Cardiac muscle cell (in vitro differentiated cells and primary cell): Measurements from ENCODE around the gene CYBA. TPM values are rescaled to one million over a fixed set of nuclear protein-coding genes. Genes with fewer than 3 reads are reported as not detected.

ENCODE experiments used
- DNase-seq, 2 donors: peaks; one replicate each; pipeline versions ENCODE4 v3.0.0 to v3.0.0-alpha.2; 2010 to 2017; ENCODE audit warnings: low read depth in 1 of 2, low spot score in 1 of 2
- H3K27ac ChIP-seq: fragments of 200-600 bp; sonication (generic); 2 replicates; pipeline ENCODE4 v1.5.1; 2016
- H3K27me3 ChIP-seq: fragments of 200-600 bp; sonication (generic); 2 replicates; pipeline ENCODE4 v1.6.0; 2016; ENCODE audit warnings: control low read depth
- H3K36me3 ChIP-seq: fragments of 200-600 bp; sonication (generic); 2 replicates; pipeline ENCODE4 v1.5.1; 2016; ENCODE audit warnings: control low read depth
- H3K4me1 ChIP-seq: fragments of 200-600 bp; sonication (generic); 2 replicates; pipeline ENCODE4 v1.8.1; 2017; ENCODE audit warnings: low read depth, mild to moderate bottlenecking, mixed run types
- H3K4me3 ChIP-seq: fragments of 200-600 bp; sonication (generic); 2 replicates; pipeline ENCODE4 v1.5.1; 2016; ENCODE audit warnings: mild to moderate bottlenecking
- H3K9me3 ChIP-seq: fragments of 200-600 bp; sonication (generic); 2 replicates; pipeline ENCODE4 v1.5.1; 2017; ENCODE audit warnings: low read depth, mild to moderate bottlenecking, control low read depth
- polyA plus RNA-seq: library from polyadenylated mRNA; unstranded; fragments of >200 nt; fragmentation: Nextera tagmentation; extraction: Ambion mirVana; gene quantifications from 2 replicates; pipeline ENCODE4 v1.2.1, GENCODE V29; 2016
- total RNA-seq: library from RNA; depleted of rRNA; stranded (reverse); fragments of >200 nt; gene quantifications from 2 replicates; pipeline ENCODE4 v1.2.3, GENCODE V29; 2016
- TF ChIP-seq, protein P1 (sequence below): IDR thresholded peaks from 2 replicates; pipeline ENCODE4 v1.5.1; 2012; ENCODE audit warnings: low read depth, mild to moderate bottlenecking, low read length

The CYBA gene
- total and polyA plus RNA-seq, 2 experiments from 2014 or later: 174 to 233 TPM

- Histone ChIP-seq H3K27ac (no peak overlapping the region), H3K4me1 (peaks cover 6% of the 10 kb centered on the region), H3K4me3 (no peak overlapping the region), H3K36me3 (peaks cover 7% of the 10 kb centered on the region), H3K9me3 (no peaks in the 10 kb centered on the region), H3K27me3 (no peaks in the 10 kb centered on the region)
- no peak for DNase-seq
- TF ChIP-seq, protein P1, sequence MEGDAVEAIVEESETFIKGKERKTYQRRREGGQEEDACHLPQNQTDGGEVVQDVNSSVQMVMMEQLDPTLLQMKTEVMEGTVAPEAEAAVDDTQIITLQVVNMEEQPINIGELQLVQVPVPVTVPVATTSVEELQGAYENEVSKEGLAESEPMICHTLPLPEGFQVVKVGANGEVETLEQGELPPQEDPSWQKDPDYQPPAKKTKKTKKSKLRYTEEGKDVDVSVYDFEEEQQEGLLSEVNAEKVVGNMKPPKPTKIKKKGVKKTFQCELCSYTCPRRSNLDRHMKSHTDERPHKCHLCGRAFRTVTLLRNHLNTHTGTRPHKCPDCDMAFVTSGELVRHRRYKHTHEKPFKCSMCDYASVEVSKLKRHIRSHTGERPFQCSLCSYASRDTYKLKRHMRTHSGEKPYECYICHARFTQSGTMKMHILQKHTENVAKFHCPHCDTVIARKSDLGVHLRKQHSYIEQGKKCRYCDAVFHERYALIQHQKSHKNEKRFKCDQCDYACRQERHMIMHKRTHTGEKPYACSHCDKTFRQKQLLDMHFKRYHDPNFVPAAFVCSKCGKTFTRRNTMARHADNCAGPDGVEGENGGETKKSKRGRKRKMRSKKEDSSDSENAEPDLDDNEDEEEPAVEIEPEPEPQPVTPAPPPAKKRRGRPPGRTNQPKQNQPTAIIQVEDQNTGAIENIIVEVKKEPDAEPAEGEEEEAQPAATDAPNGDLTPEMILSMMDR: no peak
These were observed 46.4 kb upstream of the CYBA start for GRCh38 chr16:88697116-88697830.

DNA sequence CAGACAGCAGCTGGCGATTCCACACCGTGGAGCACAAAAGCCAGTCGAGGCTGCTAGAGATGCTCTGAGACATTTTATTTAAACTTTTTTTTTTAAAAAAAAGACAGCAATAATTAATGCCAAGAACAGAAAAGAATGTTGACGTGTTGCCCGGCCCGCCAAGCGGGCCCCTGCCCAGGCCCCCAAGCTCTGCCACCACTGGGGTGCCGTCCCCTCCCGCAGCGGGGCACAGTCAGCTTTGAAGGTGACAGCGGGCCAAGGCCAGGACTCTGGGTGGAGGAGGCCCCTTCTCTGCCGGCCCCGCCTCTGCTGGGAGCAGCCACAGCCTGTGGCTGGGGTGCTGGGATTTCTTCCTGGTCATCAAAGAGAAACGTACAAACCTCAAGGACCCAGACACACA, 45.6 kb upstream of the CYBA start:
- Histone ChIP-seq H3K36me3 (peaks cover 7% of the 10 kb centered on the region), H3K27me3 (no peaks in the 10 kb centered on the region), H3K9me3 (no peaks in the 10 kb centered on the region), H3K4me1 (peaks cover 6% of the 10 kb centered on the region), H3K4me3 (no peak overlapping the region), H3K27ac (no peak overlapping the region)
- DNase-seq: no peak
- TF ChIP-seq, protein P1: no peak

DNA sequence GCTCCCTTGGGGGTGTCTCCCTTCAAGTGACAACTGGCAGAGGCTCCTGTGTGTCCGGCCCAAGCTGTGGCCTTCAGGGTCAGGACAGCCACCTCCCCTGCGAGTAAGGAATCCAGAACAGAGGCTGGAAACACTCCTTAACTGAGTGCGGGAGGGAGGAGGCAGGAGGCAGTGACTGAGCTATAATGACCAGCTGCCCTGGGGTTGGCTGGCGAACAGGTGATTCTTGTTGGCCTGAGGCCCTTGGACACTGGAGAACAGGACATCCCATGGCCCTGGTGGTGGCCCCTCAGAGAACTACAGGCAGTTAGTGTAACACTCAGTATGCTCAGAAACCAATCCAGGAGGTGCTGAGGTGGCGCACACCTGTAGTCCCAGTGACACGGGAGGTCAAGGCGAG, 44.9 kb upstream of the CYBA start:
- TF ChIP-seq, protein P1: no peak
- Histone ChIP-seq H3K27me3 (no peaks in the 10 kb centered on the region), H3K9me3 (no peaks in the 10 kb centered on the region), H3K4me3 (no peak overlapping the region), H3K36me3 (peaks cover 7% of the 10 kb centered on the region), H3K4me1 (peaks cover 6% of the 10 kb centered on the region), H3K27ac (no peak overlapping the region)
- DNase-seq: no peak

DNA sequence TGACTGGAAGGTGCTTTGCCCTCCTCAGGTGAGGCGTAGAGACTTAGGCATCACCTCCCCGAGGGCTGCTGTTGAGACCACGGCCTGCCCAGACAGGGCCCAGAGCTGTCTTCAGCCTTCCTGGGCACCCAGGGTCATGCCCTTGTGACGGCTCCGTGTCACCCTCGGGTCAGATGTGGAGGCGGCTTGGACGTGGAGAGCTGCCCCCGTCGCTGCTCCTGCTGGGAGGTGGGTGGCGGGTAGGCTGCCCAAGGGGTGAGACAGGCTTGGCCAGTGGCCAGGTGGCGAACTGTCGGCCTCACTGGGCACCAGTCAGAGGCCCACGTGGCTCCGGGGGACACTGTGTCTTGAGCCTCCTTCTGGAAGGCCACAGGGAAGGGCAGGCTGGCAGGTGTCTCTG, 44.4 kb upstream of the CYBA start:
- Histone ChIP-seq H3K36me3 (peaks cover 7% of the 10 kb centered on the region), H3K9me3 (no peaks in the 10 kb centered on the region), H3K4me3 (no peak overlapping the region), H3K4me1 (peaks cover 6% of the 10 kb centered on the region), H3K27ac (no peak overlapping the region), H3K27me3 (no peaks in the 10 kb centered on the region)
- TF ChIP-seq, protein P1: no peak
- no peak for DNase-seq

DNA sequence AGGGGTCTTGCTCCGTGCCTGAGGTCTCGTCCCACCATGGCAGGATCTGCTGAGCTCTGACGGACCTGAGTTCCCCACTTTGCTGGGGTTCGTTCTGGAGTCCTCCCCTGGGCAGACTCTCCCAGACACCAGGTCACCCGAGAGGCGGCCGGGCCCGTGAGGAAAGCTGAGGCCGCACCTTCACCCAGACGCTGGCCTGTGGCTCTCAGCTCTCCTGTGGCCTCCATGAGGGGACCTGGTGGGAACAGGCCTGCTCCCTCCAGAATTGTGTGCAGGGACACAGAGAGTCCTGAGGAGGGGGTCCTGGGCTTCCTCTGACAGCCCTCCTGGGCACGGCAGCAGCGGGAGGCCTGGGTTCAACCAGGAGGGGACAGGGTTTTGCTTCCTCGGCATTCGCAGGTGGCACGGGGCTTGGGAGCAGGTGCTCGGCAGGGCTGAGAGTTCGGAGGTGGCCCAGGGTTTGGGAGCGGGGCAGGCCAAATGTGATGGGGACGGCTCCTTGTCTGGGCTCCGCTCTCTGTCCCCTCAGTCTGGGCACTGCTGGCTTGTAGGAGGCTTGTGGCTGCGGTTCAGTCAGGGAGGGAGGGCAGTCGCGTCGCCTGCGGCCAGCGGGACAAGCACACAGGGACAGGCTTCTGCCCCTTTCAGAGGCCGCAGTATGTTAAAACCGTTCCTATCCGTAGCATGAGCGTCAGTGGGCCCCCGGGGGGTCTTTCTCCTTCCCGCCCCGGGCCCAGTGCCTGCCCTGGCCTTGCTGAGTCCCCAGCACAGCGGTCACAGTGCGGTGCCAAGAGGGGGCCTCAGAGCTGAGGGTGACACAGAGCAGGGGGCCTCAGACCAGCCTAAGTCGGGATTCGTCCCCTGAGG, 43.6 kb upstream of the CYBA start:
- no peaks in the 10 kb centered on the region for H3K9me3 ChIP-seq
- TF ChIP-seq, protein P1: no peak
- no peak overlapping the region for H3K4me3 ChIP-seq
- no peaks in the 10 kb centered on the region for H3K27me3 ChIP-seq
- no peak overlapping the region for H3K27ac ChIP-seq
- peaks cover 6% of the 10 kb centered on the region for H3K4me1 ChIP-seq
- DNase-seq: no peak
- peaks cover 7% of the 10 kb centered on the region for H3K36me3 ChIP-seq
